ENCODE measurements around the gene PAPPA.

Gene PAPPA

DNA sequence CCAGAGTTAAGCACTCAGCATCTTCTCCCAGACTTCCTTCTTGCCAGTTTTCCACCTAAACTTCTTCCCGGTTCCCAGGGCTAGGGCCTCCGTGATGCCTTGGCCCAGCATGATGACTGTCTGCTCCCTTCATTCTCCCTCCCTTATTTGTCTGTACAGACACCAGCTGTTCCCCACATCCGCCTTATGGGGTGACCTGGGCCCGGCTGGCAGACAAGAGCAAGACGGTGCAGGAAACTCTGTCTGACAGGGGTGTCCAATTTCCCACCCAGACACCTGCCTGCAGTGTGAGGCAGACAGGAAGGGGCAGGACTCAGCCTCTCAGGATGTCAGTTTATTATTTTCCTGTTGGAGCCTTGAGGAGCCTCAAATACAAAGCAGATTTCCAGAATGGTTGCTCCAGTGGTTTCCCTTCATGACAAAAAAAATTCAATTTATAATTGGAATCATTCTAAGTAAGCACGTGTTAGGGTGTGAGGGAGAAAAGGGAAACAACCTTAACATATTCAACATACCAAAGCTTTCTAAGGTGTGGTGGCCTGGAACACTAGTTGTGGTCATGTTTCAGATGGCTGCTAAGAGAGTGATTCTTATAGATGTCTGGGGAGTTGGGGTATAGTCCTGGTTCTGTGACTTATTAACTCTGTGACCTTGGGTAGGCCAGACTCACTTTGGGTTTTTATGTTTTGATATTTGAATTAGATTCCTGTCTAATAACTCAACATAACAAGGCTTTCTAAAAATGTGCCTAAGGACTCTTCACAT lies 234.5 kb downstream of the PAPPA start:
- no peak for DNase-seq (ENCODE audit: low spot score)

DNA sequence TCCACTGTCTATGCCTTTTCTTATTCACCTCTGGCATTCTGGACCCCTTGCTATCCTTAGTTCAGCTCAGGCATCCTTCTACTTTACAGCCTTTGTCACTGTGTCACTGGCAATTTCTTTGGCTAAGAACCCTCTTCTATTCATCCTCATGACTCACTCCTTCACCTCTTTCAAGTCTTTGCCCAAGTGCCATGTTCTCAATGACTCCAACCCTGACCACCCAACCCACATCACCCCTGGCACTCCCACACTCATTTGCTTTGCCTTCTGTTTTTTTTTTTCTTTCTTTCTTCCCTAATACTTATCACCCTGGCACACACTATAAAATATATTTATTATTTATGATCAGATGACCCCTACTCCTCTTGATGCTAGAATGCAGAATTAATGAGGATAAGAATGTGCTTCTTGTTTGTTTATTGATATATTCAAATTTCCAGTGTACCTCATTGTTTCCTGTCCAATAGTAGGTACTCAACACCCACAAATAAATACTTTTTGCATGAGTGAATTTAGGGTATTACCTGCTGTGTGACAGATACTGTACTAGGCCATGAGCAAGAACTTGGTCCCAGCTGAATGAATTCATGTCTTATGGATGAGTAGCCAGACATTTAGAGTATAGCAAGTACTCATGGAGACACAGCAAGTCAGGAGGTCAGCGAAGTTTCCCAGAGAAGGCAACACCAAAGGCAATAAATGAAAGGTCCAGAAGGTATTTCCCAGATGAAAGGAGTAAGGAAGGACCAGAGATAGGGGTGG lies 236.1 kb downstream of the PAPPA start:
- DNase-seq (ENCODE audit: low spot score) = no peak

DNA sequence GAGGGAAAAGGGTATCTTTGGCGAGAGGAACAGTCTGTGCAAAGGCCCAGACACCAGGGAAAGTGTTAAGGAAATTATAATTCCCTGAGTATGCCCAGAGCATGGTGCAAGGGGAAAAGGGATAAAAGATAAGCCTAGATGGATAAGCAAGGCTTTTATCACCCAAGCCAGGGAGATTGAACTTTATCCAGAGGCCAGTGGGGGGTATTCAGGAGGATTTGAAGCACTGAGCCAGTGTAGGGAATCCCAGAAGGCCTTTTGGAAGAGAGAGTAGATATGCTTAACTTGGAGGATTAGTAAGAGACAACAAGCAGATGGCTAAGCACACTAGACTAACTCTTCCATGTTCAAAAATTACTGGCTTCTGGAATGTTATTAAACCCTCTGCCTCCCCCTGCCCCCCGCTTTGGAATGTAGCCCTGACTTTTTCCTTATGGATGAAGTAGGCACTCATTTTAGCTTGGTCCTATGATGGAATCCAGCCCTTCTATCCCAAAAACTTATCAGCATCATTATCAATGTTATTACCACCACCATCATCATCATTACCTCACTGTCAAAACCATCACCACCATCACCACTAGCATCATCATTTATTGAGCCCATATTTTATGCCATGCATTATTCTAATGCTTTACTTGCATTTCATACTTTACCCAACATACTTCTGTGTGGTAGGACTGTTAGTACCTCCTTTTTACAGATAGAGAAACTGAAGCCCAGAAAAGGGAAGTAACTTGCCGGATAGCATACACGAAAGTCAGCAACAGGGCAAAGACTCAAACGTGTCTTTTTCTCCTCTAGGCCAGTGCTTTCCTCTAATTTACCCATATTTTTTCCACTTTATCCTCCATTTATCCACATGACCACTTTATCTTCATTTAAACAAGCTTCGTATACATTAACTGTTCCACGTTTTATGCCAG lies 237.0 kb downstream of the PAPPA start:
- DNase-seq (ENCODE audit: low spot score) = no peak

DNA sequence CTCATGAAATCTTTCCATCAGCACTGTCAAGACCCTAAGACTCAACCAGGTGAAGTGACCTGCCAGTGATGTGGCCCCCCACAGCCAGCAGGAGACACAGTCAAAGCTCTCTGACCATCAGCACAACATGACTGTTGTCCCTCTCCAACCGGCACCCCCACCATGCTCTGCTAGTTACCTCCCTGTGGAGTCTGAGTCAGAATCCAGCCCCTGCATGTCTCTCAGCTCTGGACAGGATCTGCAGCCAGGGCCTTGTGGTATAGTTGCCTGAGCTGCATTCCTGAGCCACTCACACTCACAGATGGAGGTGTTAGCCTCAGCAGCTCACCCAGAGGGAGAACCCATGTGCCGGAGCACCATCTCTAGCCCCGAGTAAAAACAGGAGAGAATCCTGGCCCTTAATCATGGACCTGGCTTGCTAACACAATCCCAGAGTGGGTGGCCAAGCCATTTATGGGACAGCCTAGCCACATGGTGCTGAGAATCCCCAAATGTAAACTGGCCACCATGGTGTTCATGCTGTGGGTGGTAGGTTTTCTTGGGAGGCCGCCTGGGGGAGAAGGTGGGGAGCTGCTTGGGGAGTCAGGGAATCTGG lies 237.8 kb downstream of the PAPPA start:
- no peak for DNase-seq (ENCODE audit: low spot score)

DNA sequence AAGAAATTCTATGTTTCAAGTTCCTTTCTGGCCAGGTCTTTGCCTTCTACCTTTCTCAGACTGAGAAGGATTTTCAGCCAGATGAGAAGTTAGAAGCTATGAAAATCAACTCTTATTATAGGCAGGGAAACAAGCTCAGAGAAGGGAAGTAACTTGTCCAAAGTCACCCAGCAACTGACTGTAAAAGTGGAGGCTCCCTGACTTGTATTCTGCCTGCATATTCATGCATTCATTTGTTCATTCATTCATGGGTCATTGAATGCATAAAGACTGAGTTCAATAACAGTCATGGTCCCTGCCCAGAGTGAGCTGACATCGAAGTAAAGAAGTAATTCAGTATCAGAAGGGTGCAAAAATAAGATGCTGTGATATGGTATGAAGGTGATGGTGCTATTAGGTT lies 239.6 kb downstream of the PAPPA start:
- DNase-seq (ENCODE audit: low spot score) = no peak

DNA sequence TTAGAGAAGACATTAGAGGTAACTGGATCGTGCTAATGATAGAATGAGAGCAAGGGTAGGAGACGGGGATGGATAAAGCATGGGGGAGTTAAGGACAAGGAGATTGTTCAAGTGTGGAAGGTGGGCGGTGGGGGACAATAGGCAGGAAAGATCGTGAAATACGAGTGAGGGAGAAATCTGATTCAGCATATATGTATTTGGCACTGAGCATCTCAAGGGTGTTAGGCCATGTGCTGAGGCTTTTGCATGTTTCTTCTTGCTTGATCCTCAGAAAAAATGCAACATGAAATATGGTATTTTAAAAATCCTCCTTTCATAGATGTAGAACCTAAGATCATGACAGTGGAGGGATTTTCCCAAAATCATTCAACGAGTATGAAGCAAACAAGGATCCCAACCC lies 240.5 kb downstream of the PAPPA start:
- no peak for DNase-seq (ENCODE audit: low spot score)

DNA sequence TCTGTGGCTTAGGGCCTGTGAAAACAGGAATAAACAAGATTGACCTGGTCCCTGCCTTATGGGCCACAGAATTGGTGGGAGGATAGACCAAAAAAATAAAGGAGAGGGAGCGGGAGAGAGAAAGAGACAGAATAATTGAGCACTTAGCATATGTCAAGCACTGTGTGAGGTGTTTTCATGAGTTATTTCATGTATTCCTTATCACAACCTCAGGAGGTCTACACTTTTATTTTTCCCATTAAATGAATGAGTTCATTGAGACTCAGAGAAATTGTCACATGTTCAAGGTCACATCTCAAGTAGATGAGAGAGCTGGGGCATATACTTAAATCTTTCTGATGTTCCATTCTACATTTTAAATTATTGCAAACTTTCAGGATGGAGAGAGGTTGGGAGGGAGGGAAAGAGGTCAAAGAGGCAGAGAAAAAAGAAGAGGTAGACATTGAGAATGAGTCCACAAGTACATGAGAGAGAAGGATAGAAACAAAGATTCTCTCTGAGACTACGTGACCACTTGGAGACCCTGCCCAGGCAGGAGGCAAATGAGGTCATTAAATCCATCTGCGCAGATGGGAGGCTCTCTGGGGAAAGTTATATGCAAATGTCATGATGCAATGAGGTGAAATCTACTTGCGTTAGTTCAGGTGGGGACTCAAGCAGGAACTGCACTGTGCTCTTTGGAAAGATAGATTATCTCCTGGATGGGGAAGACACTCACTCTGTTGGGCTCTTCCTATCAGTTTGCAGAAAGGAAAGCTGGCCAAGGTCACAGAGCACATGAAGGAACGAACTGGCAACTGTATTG lies 241.5 kb downstream of the PAPPA start:
- no peak for DNase-seq (ENCODE audit: low spot score)

DNA sequence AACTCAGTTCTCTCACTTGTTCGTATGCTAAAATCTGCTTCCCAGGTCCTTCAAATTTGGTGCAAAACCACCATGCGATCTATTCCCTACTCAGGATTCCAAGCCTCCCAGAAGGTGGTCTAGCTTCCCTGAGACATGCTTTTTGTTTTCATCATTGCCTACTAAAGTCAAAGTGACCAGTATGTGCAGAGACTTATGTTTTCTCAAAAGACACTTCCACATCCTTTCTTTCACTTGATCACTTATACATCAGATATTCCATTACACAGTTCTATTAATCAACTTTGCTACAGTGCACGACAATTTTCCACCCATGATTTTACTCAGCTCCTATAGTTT lies 242.1 kb downstream of the PAPPA start:
- no peak for DNase-seq (ENCODE audit: low spot score)

DNA sequence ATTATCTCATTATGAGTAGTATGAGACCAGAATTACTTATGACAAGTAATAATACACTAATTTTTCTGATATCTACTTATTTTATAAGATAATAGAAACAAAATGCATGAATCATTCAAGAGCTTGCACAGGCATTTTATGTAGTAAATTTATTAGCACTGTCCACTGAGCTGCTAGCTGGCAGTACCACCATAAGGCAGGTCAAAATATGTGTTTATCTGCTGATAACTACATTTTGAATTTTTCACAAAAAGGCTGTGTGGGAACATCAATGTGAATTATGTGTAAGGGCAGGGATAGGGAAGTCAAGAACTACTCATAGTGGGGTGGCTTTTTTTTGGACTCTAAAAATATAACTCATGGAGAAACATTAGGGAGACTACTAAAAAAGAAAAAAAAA lies 249.6 kb downstream of the PAPPA start:
- no peak for DNase-seq (ENCODE audit: low spot score)

DNA sequence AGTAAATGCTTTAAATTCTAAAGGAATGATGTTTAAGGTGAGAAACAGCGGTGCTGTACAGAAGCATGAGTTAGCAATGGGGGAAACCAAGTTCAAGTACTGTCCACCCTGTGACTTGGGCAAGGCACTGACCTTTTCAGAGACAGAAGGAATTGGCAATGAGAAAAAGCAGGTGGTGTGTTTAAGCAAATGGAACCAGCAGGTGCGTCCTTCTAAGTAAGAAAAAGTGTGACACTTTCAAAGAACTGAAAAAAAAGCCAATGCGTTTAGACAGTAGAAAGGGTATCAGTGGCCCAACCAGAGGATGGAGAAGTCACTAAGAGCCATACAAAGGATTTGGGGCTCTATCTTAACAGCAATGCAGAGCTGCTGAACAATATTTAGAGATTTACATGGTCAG lies 250.6 kb downstream of the PAPPA start:
- DNase-seq (ENCODE audit: low spot score) = no peak

DNA sequence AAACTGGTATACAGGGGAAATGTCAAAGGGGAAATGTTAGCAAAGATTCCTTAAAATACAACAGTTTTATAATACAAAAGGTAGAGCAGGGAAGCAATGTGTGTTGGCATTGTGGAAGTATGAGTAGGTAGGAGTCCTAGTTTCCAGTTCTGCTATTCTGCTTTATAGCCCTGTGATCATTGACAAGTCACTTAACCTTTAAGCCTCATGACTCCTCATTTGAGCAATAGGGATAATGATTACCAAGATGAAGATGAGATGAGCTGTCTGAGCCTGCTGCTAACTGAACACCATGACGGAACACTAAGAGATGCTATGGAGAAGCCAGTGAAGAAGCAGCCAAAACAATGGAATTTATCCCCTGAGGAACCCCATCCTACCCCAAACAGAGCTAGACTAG lies 251.7 kb downstream of the PAPPA start:
- no peak for DNase-seq (ENCODE audit: low spot score)

DNA sequence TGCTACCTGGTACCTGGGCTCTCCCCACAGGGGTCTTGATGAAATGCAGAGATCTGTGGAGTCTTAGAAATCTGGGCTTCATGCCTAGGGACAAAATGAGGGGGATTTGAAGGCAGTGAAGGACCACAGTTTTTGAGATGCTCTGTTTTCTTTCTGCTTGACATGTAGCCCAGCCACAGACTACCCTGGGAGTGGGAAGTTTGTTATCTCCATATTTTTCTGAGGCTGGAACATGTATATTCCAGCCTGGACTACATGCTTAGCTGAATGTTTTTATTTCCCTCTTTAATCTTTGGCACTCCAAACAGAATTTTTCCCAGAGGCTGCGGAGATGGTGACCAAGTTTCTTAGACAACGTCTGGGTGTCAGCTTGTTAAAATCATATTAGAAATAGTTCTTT lies 252.9 kb downstream of the PAPPA start:
- no peak for DNase-seq (ENCODE audit: low spot score)

DNA sequence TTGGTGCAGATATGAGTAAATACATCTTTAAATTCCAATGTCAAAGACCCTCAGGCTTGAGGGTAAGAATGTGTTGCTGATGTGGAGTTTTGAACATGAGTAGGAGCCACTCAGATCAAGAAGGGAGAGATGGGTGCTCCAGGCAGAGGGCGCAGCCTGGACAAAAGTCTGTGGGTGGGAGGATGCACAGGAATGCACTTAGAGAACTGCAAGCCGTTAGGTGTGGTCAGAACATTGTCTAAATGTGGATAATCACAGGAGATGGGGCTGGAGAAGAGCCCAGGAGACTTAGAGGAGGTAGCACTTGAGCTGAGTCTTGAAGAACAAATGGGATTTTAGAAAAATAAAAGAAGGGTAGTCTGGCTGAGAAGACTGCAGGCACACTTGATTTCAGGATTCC lies 255.5 kb downstream of the PAPPA start:
- DNase-seq (ENCODE audit: low spot score) = no peak

DNA sequence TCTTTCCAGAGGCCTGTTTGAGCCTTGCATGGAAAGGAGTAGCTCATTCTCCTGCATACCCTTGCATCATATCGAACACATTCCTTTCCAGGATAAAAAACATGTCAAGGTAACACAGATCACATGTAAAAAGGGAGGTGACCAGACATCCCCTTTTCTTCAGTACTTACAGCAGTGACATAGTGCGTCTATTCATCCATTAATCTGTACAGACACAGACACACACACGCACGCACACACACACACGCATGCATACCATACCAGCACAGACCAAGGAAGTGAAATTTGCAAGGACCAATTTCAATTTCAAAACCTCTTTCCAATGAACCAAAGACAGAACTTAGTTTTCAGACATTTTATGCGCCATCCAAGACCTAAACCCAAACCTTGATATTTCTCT lies 256.0 kb downstream of the PAPPA start:
- DNase-seq (ENCODE audit: low spot score) = no peak

DNA sequence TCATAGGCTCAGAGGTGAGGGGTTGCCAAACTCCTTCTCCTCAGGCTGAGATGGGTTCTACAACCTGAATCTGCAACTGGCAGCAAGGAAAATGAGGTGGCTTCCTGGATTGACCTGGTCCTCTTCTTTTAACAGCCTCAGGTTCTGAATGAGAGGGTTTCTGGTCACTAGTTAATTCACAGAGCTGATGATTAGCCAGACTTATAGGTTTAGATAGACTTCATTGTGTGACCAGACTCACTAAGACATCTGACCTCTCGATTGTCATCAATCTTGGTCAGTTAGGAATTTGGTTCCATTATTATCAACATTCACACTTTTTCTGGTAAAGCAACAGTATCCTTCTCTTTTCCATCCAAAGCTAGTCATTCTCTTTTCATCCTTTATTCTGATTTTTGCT lies 257.9 kb downstream of the PAPPA start:
- no peak for DNase-seq (ENCODE audit: low spot score)

DNA sequence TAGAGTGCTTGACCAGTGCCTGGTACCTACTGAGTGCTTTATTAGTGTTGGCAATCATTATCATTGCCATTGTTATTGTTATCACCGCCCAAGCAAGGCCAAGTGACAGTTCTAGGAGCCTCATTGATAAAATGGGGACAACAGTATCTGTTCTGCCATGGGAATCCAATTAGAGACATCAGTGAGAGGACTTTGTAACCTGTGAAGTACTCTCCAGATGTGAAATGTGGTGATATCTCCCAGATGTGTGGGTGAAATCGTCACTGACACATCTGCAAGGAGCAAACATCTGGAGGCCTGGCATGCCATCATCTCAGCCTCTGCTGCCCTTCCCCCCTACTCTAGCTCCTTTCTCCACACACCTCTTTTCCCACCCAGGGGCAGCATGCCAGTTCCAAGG lies 260.8 kb downstream of the PAPPA start:
- DNase-seq (ENCODE audit: low spot score) = no peak

DNA sequence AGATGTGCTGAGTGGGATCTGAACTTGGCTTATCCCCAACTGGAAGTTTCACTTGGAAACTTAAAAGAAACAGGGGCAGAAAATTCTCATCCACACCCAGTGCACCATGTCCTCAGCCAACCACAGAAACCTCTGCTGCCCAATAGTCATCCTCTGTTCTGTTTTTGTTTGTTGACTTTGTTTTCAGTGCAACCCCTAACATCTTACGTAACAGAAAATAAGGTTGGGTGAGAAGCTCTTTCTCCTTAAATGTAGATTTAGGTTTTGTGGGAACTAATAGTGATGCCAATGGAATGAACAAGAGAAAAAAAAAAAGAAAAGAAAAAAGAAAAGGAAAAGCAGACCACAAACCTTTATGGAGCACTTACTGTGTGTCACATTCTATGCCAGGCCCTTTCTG lies 262.8 kb downstream of the PAPPA start:
- DNase-seq (ENCODE audit: low spot score) = no peak

DNA sequence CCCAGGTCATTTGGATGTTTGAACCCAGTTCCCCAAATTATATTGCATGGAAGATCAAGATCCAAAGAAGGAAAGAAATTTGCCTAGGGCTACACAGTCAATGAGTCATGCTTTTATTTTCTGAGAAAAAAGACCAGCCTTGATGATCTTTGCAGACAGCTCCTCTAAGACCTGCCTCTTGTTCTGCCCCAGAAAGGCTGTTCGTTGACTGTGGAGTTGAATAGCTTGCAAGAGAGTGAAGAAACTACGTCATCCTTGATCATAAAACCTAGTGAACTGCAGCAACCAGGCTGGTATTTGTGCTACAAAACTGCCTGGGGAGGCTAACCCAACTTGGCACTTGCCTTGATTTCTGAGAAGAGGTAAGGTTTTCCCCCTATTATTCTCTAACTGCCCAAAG lies 263.9 kb downstream of the PAPPA start:
- DNase-seq (ENCODE audit: low spot score) = no peak

DNA sequence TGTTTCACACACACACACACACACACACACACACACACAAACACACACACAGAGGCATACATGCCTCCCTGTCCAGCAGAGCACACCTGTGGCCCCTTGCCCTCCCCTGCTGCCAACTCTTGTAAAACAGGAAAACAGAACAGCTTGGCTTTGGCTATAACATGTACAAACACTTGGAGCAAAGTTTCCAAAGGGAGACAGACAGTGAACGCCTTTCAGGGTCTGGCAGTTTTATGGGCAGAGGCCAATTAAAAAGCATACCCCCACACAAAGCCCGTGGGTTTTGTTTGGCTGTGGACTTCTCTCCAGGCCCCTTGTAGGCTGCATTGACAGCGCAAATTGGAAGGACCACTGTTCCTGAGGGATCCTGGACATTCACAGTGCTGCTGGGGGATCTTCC lies 265.6 kb downstream of the PAPPA start:
- no peak for DNase-seq (ENCODE audit: low spot score)

DNA sequence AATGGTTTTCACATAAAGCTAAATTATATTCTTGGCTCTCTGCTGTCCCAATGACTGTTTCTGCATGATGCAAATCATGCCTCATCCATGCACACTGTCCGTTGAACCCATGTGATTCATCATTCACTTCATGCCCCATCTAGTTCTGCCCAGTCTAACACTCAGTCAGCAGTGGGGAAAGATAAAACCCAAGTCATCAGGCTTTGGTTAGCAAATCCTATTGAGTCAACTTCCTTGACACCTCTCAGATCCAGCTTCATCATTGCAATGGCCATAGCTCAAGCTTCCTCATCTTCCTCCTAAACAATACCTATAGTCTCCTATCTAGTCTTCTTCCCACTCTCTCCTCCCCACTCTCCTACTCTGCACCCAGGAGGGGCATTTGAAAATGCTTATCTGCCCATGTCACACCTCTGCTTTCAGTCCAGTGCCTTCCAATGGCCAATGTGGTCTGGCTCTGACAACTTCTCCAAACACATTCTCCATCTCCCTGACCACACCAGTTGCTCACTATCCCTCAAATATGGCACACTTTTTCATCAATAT lies 267.5 kb downstream of the PAPPA start:
- DNase-seq (ENCODE audit: low spot score) = no peak
